Uterus (tissue), 4 donors: Measurements from ENCODE around the gene SPEM3. TPM values are rescaled to one million over a fixed set of nuclear protein-coding genes. Genes with fewer than 3 reads are reported as not detected.
A peak's percentile ranks its signal among the peaks of the same experiment; 100 is the strongest.

Experiments
- DNase-seq, 2 donors: peaks; one replicate each; pipeline ENCODE4 v3.0.0-alpha.2; 2019 to 2020
- H3K27ac ChIP-seq, 2 donors: fragments of 200-600 bp; sonication (generic); 1 replicate in 1 of 2; 2 replicates in 1 of 2; pipeline ENCODE4 v1.5.1; 2016 to 2018
- H3K27me3 ChIP-seq, 2 donors: fragments of 200-600 bp; sonication (generic); one replicate each; pipeline ENCODE4 v1.5.1; 2018 to 2019; ENCODE audit warnings: control low read depth in 1 of 2
- H3K36me3 ChIP-seq, 2 donors: fragments of 200-600 bp; sonication (generic); one replicate each; pipeline ENCODE4 v1.5.1; 2019; ENCODE audit warnings: control low read depth in 1 of 2
- H3K4me1 ChIP-seq, 2 donors: fragments of 200-600 bp; sonication (generic); one replicate each; pipeline ENCODE4 v1.5.1; 2018 to 2019; ENCODE audit warnings: control low read depth in 1 of 2
- H3K4me3 ChIP-seq, 2 donors: fragments of 200-600 bp; sonication (generic); 1 replicate in 1 of 2; 2 replicates in 1 of 2; pipeline ENCODE4 v1.5.1; 2018 to 2019; ENCODE audit warnings: mild to moderate bottlenecking in 1 of 2
- H3K9me3 ChIP-seq, 2 donors: fragments of 200-600 bp; sonication (generic); one replicate each; pipeline ENCODE4 v1.5.1; 2019; ENCODE audit warnings: control low read depth in 1 of 2
- POLR2A ChIP-seq, 2 donors: fragments of 450-650 bp; IDR thresholded peaks; one replicate each; pipeline ENCODE4 v1.6.1; 2016; ENCODE audit warnings: antibody characterized with exemption in 2 of 2, mild to moderate bottlenecking in 1 of 2, moderate library complexity in 1 of 2
- intact Hi-C: fragments of 100-400 bp; cut with DNase I; formaldehyde crosslinking; loops from one replicate; pipeline ENCODE4 v1.15.1; 2023; ENCODE audit warnings: low total_unique reads
- total RNA-seq, 4 donors: library from RNA; depleted of rRNA in 3 of 4; stranded (reverse); fragments of >200 nt in 3 of 4; gene quantifications; one replicate each; pipeline versions ENCODE4 v1.1.0 to v1.2.4, GENCODE V29; 2014 to 2023
- TF ChIP-seq, protein P1 (sequence below), 4 experiments: fragments of 200-600 bp in 2 of 4; fragments of 450-650 bp in 2 of 4; sonication (generic) in 2 of 4; IDR thresholded peaks; one replicate each; pipeline ENCODE4 v1.5.1; 2016 to 2019; ENCODE audit warnings: antibody characterized with exemption in 4 of 4, mild to moderate bottlenecking in 2 of 4, moderate library complexity in 1 of 4
- donor health status: DM: yes; HTN: yes; CAD: no.

Gene SPEM3
- total RNA-seq, 4 donors from 2014 or later = not detected

GRCh38 chr17:7403977-7404736 is 24.5 kb upstream of the SPEM3 start, which contains the start of gene TMEM256:
TMEM256 (minus strand) TSS chr17:7404097; CDS start chr17:7404084, 13 bp downstream.
- peak; percentile 98 to 99 for DNase-seq
- no peaks in the 10 kb centered on the region for H3K9me3 ChIP-seq
- no peaks in the 10 kb centered on the region for H3K36me3 ChIP-seq
- peak within 1 kb of the TSS; percentile 54 to 73 for H3K4me3 ChIP-seq
- H3K4me1 ChIP-seq = peaks cover 0 to 5% of the 10 kb centered on the region in 2 donors
- H3K27ac ChIP-seq = peak within 1 kb of the TSS; percentile 93 to 94
- TF ChIP-seq POLR2A (IDR thresholded peaks at IDR 0.05) = peak; percentile 96 to 99
- TF ChIP-seq, protein P1, sequence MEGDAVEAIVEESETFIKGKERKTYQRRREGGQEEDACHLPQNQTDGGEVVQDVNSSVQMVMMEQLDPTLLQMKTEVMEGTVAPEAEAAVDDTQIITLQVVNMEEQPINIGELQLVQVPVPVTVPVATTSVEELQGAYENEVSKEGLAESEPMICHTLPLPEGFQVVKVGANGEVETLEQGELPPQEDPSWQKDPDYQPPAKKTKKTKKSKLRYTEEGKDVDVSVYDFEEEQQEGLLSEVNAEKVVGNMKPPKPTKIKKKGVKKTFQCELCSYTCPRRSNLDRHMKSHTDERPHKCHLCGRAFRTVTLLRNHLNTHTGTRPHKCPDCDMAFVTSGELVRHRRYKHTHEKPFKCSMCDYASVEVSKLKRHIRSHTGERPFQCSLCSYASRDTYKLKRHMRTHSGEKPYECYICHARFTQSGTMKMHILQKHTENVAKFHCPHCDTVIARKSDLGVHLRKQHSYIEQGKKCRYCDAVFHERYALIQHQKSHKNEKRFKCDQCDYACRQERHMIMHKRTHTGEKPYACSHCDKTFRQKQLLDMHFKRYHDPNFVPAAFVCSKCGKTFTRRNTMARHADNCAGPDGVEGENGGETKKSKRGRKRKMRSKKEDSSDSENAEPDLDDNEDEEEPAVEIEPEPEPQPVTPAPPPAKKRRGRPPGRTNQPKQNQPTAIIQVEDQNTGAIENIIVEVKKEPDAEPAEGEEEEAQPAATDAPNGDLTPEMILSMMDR (IDR thresholded peaks at IDR 0.05) = peak in 2 of 4 experiments; percentile 45 to 46
- intact Hi-C loops = no loop called here
- H3K27me3 ChIP-seq = no peaks in the 10 kb centered on the region

GRCh38 chr17:7404737-7405349 is 23.8 kb upstream of the SPEM3 start:
- no peaks in the 10 kb centered on the region for H3K9me3 ChIP-seq
- intact Hi-C loops = no loop called here
- peak overlapping the region; percentile 54 to 73 for H3K4me3 ChIP-seq
- no peaks in the 10 kb centered on the region for H3K36me3 ChIP-seq
- TF ChIP-seq, protein P1 (IDR thresholded peaks at IDR 0.05) = peak in 1 of 4 experiments; percentile 11
- TF ChIP-seq POLR2A (IDR thresholded peaks at IDR 0.05) = peak in 1 of 2 donors; percentile 89
- no peaks in the 10 kb centered on the region for H3K27me3 ChIP-seq
- peak overlapping the region; percentile 93 to 94 for H3K27ac ChIP-seq
- DNase-seq = peak in 1 of 2 donors; percentile 75
- peaks cover 0 to 5% of the 10 kb centered on the region in 2 donors for H3K4me1 ChIP-seq

DNA sequence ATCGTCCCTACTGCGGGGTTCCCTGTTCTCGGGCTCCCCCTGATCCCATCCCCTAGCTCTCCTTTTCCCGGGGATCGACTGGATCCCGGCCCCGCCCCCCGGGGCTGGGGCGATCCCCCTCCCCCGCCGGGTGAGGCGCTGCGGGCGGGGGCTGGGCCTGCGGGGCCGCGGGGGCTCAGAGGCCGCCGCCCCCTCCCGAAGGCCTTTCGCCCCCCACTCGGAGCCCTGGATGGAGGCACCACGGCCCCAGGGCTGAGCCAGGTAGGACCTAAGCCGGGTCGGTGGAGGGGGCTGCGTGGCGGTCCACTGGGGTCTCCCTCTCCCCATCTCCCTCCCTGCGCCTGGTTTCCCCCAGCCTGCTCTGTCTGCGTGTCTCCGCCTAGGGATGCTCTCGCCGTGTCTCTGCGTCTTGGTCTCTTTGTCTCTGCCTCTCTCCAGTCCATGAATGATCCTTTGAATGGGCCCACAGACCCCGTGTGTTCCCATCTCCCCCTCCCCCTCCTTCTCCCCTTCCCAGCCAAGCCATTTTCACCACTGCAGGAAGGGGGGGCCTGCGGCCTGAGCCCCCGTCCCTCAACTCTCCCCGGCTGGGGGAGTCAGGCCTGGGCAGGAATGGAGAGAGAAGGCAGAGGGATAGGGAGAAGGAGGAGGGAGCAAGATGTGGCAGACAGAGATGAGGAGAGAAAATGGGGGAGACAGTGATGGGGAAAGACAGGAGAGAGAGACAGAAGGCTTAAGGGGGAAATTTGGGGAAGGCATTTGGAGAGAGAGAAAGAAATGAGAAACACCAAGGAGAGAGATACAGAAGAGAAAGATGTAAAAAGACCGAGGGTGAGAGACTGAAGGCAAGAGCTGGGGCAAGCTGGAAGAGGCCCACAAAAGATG is 23.1 kb upstream of the SPEM3 start:
- Histone ChIP-seq H3K4me3 (peak overlapping the region; percentile 54 to 73), H3K4me1 (peaks cover 0 to 5% of the 10 kb centered on the region in 2 donors), H3K9me3 (no peaks in the 10 kb centered on the region), H3K27me3 (no peaks in the 10 kb centered on the region), H3K36me3 (no peaks in the 10 kb centered on the region), H3K27ac (peak overlapping the region; percentile 93 to 94)
- DNase-seq = peak in 1 of 2 donors; percentile 51
- TF ChIP-seq, protein P1 (IDR thresholded peaks at IDR 0.05) = no peak
- no peak for TF ChIP-seq POLR2A (IDR thresholded peaks at IDR 0.05)
- intact Hi-C loops = no loop called here

- Histone ChIP-seq H3K4me3 (peak overlapping the region in 1 of 2 donors; percentile 54), H3K27me3 (no peaks in the 10 kb centered on the region), H3K36me3 (no peaks in the 10 kb centered on the region), H3K9me3 (no peaks in the 10 kb centered on the region), H3K27ac (peak overlapping the region; percentile 93 to 94), H3K4me1 (peaks cover 0 to 5% of the 10 kb centered on the region in 2 donors)
- intact Hi-C loops = no loop called here
- no peak for DNase-seq
- TF ChIP-seq POLR2A (IDR thresholded peaks at IDR 0.05) = no peak
- TF ChIP-seq, protein P1 (IDR thresholded peaks at IDR 0.05) = no peak
Measured at GRCh38 chr17:7406235-7406825, 22.3 kb upstream of the SPEM3 start.
